ENCODE measurements around the gene NYAP1.
"Not testable (repeated sequence)": the region's sequence is repeated elsewhere in the genome, so short reads cannot be mapped to it uniquely, and the experiment has no call there.

Gene NYAP1

DNA sequence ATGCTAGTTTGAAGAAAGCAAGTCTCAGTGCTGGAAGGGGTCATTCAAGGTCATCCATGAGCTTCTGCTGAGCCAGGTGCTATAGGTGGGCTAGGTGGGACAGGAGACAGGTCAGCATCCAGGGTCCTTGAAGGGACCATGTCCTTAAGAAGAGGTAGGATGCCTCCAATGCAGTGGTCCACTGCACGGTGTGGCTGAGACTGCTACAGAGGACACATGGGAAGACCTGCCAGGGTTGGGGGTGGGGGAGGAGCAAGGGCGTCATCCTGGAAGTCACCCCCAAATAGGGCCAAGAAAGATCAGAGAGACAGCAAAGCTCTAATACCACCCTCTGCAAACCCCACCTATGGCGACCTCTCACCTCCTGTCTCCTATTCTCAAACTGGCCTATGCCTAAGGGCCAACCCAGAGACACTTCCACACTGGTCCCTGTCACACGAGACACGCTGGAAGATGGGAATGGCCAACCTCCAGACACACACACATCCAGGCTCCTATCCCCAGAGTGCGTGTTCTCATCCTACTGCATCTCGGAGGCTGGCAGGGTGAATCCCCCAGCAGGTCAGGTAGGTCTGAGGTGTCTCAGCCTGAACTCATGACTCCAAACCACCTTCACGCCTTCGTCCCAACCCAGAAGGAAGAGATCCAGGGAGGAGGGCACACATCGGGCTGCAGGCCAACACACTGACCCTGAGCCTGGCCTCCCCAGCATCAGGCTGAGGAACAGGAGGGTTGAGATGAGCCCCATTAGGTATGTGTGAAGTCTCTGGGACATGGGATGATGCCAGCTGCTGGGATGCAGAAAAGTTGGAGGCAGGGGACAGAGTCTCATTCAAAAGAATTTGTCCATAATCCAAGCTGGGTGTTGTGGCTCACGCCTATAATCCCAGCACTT, 41.8 kb upstream of the NYAP1 start:
- no peak overlapping the region for H3K27ac ChIP-seq
- TF ChIP-seq ZFX (IDR thresholded peaks at IDR 0.05; ENCODE audit: borderline replicate concordance), result no peak
- TF ChIP-seq, protein P1, sequence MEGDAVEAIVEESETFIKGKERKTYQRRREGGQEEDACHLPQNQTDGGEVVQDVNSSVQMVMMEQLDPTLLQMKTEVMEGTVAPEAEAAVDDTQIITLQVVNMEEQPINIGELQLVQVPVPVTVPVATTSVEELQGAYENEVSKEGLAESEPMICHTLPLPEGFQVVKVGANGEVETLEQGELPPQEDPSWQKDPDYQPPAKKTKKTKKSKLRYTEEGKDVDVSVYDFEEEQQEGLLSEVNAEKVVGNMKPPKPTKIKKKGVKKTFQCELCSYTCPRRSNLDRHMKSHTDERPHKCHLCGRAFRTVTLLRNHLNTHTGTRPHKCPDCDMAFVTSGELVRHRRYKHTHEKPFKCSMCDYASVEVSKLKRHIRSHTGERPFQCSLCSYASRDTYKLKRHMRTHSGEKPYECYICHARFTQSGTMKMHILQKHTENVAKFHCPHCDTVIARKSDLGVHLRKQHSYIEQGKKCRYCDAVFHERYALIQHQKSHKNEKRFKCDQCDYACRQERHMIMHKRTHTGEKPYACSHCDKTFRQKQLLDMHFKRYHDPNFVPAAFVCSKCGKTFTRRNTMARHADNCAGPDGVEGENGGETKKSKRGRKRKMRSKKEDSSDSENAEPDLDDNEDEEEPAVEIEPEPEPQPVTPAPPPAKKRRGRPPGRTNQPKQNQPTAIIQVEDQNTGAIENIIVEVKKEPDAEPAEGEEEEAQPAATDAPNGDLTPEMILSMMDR (IDR thresholded peaks at IDR 0.05), result no peak

DNA sequence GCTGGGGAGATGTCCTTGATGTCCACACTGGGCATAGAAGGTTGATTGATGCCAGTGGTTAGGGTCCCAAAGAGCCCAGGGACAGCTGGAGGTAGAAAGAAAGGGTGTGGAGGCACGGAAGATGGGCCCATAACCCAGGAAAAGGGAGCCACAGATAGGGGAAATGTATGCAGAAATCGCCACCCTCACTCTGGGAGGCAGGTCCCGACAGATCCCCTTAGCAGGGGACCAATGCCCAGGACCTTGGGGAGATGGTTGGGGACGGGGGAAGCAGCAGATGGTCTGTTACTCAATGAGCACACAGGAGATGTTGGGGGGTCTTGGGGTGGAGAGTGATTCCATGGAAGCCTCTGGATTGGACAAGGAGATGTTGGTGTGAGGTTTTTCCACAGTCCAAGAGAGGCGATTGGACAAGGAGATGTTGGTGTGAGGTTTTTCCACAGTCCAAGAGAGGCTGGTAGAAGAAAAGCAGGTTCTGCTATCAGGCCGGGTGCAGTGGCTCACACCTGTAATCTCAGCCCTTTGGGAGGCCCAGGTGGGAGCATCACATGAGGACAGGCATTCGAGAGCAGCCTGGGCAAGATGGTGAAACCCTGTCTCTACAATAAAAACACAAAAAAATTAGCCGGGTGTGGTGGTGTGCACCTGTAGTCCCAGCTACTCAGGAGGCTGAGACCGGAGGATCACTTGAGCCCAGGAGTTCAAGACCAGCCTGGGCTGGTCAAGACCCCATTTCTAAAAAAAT, 40.5 kb upstream of the NYAP1 start:
- no peak overlapping the region for H3K27ac ChIP-seq
- TF ChIP-seq ZFX (IDR thresholded peaks at IDR 0.05; ENCODE audit: borderline replicate concordance), result no peak
- TF ChIP-seq, protein P1 (IDR thresholded peaks at IDR 0.05), result no peak

DNA sequence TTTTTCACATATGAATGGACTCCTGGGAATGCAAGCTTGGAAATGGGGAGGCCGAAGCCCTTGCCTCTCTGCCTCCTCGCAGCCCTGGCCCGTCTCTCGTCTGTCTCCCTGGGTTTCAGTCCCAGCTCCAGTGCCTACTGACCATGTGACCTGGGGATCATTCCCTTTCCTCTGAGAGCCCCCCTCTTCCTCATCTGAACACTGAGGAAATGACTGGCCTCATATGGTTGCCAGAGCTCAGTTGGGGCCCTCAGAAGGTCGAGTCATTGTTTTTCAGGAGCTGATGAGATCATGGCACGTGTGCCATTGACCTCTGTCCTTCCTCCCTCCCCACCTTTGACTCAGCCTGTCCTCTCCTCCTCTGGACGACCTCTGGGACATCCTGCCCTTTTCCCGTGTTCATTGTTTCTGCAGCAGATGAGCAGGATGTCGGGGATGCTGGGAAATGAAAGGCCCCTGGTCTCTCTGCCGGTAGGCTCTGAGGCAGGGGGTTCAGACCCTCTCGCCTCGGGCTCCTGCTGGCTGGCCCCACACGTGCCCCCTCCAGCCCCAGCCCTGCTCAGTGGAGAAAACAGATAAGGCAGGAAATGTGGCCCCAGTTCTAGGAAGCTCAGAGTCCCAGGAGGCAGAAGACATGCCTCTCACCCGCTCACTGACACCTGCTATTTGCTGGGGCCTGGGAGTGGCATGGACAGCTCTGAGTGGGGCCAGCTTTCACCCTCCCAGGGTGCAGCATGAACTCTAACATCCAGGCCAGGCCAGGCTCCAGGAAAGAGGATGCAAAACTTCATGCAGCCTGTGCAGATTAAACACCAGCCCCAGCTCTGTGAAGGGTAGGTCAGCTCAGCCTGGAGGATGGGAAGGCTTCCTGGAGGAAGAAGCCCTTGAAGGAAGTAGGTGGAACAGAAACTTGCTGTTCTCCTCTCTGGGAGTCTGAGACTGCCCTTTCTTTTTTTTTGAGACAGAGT, 39.1 kb upstream of the NYAP1 start:
- TF ChIP-seq, protein P1 (IDR thresholded peaks at IDR 0.05), result no peak
- TF ChIP-seq ZFX (IDR thresholded peaks at IDR 0.05; ENCODE audit: borderline replicate concordance), result no peak
- H3K27ac ChIP-seq, result no peak overlapping the region

DNA sequence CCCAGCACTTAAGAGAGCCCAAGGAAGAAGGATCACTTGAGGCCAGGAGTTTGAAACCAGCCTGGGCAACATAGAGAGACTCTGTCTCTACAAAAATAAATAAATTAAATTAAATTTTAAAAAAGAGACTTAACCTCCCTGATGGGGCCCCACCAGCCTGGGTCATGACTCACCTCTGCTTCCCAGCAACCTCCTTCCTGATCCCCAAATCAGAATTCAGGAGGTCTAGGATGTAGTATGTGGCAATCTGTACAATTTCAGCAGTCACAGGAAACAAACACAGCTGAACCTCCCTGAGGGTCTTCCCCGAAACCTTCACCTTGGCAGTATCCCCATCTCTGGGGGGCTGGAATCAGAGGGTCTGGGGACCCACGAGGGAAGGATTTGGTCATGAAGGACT, 37.7 kb upstream of the NYAP1 start:
- TF ChIP-seq ZFX (IDR thresholded peaks at IDR 0.05; ENCODE audit: borderline replicate concordance), result no peak
- TF ChIP-seq, protein P1 (IDR thresholded peaks at IDR 0.05), result no peak
- H3K27ac ChIP-seq, result no peak overlapping the region

DNA sequence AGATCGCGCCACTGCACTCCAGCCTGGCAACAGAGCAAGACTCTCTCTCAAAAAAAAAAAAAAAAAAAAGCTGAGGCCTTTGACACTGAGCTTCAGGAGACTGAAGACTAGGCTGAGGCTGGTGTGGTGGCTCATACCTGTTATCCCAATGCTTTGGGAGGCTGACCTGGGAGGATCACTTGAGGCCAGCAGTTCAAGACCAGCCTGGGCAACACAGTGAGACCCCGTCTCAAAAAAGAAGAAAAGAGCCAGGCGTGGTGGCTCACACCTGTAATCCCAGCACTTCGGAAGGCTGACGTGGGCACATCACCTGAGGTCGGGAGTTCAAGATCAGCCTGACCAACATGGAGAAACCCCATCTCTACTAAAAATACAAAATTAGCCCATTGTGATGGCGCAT, 36.4 kb upstream of the NYAP1 start:
- not testable (repeated sequence) for H3K27ac ChIP-seq

DNA sequence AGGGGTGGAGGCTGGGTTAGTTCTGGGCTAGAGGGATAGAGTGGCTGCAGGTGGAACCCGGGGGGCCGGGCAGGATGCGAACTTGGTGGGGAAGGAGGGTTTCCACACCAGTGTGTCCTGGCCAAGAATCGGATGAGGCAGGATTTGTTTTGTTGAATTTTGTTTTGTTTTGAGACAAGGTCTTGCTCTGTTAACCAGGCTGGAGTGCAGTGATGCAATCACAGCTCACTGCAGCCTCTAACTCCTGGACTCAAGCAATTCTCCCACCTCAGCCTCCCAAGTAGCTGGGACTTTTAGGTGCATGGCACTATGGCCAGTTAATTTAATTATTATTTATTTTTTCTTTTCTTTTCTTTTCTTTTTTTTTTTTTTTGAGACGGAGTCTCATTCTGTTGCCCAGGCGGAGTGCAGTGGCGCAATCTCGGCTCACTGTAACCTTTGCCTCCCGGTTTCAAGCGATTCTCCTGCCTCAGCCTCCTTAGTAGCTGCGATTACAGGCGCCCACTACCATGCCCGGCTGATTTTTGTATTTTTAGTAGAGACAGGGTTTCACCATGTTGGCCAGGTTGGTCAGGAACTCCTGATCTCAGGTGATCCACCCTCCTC, 34.4 kb upstream of the NYAP1 start:
- peak overlapping the region; percentile 34 for H3K27ac ChIP-seq
- TF ChIP-seq, protein P1 (IDR thresholded peaks at IDR 0.05), result no peak
- no peak for TF ChIP-seq ZFX (IDR thresholded peaks at IDR 0.05; ENCODE audit: borderline replicate concordance)

DNA sequence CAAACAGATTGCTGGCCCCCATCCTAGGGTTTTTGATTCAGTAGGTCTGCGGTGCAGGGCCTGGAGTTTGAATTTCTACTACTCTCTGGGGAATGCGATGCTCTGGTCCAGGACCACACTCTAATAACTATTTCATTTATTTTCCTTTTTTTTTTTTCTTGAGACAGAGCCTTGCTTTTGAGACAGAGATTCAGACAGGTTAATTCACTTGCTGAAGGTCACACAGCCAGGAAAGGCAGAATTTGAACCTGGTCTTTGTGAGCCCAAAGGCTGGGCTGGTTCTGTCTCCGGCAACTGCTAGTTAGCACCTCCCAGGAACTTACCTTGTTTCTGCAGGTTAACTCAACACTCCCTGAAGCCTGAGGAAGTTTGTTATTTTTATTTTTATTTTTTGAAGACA, 31.2 kb upstream of the NYAP1 start:
- TF ChIP-seq, protein P1 (IDR thresholded peaks at IDR 0.05), result no peak
- TF ChIP-seq ZFX (IDR thresholded peaks at IDR 0.05; ENCODE audit: borderline replicate concordance), result no peak
- no peak overlapping the region for H3K27ac ChIP-seq

DNA sequence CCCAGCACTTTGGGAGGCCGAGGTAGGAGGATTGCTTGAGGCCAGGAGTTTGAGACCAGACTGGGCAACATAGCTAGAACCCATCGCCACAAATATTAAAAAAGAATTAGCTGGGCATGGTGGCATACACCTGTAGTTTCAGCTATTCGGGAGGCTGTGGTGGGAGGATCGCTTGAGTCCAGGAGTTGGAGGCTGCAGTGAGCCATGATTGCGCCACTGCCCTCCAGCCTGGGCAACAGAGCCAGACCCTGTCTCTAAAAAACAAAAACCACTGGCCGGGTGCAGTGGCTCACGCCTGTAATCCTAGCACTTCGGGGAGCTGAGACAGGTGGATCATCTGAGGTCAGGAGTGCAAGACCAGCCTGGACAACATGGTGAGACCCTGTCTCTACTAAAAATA, 29.9 kb upstream of the NYAP1 start:
- H3K27ac ChIP-seq, result not testable (repeated sequence)

Measured in 22Rv1 (cell line).